NCI-H187 (cell line): ENCODE measurements around the gene MICALL1.
A peak's percentile ranks its signal among the peaks of the same experiment; 100 is the strongest.

Source experiments
- DNase-seq, 2 experiments: peaks; one replicate each; lab custom pipeline; 2025; lab: John Stamatoyannopoulos, UW

The MICALL1 gene, protein sequence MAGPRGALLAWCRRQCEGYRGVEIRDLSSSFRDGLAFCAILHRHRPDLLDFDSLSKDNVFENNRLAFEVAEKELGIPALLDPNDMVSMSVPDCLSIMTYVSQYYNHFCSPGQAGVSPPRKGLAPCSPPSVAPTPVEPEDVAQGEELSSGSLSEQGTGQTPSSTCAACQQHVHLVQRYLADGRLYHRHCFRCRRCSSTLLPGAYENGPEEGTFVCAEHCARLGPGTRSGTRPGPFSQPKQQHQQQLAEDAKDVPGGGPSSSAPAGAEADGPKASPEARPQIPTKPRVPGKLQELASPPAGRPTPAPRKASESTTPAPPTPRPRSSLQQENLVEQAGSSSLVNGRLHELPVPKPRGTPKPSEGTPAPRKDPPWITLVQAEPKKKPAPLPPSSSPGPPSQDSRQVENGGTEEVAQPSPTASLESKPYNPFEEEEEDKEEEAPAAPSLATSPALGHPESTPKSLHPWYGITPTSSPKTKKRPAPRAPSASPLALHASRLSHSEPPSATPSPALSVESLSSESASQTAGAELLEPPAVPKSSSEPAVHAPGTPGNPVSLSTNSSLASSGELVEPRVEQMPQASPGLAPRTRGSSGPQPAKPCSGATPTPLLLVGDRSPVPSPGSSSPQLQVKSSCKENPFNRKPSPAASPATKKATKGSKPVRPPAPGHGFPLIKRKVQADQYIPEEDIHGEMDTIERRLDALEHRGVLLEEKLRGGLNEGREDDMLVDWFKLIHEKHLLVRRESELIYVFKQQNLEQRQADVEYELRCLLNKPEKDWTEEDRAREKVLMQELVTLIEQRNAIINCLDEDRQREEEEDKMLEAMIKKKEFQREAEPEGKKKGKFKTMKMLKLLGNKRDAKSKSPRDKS

GRCh38 chr22:37905534-37906363 is at the start of gene MICALL1:
TSS of gene MICALL1 (plus strand) at chr22:37906297. CDS start at chr22:37906423, 126 bp downstream.
- DNase-seq, result peak in 1 of 2 experiments; percentile 22

GRCh38 chr22:37860796-37861421 is 45.2 kb upstream of the MICALL1 start:
- DNase-seq, result no peak

DNA sequence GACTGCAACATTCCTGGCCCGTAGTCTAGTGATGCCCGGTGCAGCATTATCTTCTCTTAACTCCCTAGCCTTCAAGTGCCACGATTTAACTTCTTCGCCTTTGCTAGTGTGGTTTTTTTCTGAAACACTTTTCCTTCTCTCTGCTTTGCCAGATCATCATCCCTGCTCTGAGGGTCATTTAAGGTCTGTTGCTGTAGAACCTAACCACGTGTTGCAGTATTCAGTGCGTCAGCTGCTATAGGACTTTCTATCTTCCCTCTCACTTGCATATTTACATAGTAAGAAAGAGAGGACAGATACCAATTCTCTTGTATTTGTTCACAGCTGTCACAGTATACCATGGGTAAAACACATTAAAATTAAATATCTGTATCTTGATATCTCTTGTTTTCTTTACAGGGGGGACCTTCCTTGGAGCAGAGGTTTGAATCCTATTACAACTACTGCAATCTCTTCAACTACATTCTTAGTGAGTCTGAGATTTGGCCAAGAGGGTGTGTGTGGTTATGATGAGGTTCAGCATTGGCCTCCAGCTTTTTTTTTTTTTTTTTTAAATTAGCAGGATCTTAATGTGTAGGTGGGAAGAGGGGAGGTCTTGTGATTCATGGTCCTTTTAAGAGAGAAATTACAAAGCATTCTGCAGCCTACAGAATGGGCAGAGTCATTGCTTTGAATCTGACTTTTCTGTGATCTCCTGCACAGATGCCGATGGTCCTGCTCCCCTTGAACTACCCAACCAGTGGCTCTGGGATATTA is 43.3 kb upstream of the MICALL1 start:
- no peak for DNase-seq

GRCh38 chr22:37865510-37865909 is 40.6 kb upstream of the MICALL1 start:
- no peak for DNase-seq

- no peak for DNase-seq
These were observed 35.8 kb upstream of the MICALL1 start for GRCh38 chr22:37870273-37870672.

DNA sequence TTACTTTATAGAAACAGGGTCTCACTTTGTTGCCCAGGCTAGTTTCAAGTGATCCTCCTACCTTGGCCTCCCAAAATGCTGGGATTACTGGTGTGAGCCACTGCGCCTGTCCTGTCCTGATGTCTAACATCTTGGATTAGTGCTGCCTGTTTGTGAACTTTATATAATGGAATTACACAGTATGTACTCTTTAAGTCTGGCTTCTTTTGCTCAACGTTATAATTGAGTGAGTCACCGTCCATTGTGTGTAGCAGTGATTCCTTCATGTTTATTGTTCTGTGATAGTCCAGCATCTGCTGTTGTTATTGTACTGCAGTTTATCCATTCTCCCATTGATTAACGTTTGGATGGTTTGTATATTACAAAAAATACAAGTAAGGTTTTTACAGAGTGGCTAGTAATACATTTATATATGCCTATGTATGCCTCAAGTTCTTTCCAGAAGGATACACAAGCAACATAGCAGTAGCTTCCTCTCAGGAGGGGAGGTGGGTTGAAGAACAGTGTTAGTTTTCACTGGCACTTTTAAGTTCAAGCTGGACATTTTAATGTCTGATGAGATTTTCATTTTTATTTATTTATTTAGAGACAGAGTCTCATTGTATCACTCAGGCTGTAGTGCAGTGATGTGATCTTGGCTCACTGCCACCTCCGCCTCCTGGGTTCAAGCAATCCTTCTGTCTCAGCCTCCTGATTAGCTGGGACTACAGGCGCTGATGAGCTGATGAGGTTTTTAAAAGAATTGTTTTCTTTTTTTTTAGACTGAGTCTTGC is 25.2 kb upstream of the MICALL1 start:
- no peak for DNase-seq

GRCh38 chr22:37884420-37884819 is 21.7 kb upstream of the MICALL1 start:
- DNase-seq, result no peak

GRCh38 chr22:37887584-37888378 is 18.3 kb upstream of the MICALL1 start:
- DNase-seq, result no peak

DNA sequence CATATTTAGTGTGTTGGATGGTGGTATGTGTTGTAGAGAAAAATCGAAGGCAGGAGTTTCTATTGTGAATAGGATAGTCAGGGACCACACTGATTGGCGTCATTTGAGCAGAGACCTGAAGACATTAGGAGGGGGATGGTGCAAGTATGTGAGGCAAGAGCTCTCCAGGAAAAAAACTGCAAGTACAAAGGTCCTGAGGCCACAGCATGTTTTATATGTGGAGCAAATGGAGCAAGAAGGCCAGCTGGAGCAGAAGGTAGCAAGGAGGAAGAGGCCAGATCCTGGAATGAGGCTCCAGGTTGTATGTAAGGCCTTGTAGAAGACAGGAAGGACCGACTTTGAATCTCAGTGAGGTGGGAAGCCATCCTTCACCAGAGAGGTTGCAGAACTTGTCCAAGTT is 14.2 kb upstream of the MICALL1 start:
- DNase-seq, result no peak

DNA sequence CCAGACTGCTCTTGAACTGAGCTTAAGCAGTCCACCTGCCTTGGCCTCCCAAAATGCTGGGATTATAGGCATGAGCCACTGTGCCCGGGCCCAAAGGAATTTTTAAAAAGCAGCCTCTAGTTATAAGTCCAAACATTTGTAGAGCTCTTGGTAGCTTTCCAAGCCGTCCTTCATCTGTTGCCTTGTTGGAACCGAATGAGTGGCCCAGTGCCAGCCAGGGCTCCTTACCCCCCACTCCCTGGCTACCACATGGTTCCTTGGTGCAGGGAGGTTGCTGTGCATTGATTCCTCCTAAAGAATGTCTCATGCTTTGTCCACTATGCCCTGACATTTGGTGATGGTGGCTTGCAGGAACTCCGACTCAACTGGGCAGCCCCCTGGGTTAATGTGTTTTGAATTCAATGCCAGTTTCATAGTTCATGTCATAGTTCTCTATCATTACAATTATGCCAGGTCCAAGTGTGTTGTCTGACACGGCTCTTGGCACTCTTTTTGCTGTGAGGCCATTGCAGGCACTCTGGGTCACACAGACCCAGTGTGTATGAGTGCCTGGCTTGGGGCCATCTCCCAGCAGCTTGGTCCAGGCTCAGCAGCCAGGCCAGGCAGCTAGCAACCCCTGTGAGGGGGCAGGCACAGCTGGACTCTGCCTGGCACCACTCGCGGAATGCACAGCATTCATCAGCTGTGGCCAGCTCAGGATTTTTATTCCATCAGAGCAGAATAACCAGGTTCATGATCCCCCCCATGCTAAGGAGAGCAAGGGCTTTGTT is 13.3 kb upstream of the MICALL1 start:
- DNase-seq, result no peak

- no peak for DNase-seq
These were observed 12.5 kb upstream of the MICALL1 start for GRCh38 chr22:37893583-37893983.

DNA sequence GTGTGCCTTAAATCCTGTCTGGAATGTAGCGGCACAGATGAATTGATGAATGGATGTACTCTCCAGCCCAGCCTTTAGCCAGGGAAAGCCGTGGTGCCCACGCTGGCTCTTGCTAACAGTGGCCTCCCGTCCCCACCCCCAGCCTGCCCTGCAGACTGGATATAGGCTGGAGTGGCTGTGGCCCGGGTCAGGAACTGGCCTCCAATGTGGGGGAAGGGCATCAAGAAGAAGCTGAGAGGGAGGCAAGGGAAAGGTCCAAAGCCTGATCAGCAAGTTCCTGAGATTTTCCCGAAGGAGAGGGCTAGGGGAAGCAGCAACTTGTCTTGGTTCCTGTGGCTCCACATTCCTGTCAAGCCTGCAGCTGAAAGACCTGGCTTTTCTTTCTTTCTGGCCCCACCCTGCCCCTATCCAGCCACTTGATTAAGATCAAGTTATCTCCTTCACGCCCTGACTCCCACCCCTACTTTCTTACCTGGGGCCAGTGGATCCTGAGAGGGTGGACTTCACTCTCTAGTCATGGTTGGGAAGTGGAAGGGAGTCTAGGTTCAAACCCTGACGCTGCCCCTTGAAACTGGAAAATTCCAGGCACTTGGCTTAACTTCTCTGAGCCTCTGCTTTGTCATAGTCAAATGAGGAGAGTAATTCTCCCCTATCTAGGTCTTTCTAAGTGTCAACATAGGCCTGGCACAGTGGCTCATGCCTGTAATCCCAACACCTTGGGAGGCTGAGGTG is 11.0 kb upstream of the MICALL1 start:
- no peak for DNase-seq

- DNase-seq, result no peak
These were observed 9.9 kb upstream of the MICALL1 start for GRCh38 chr22:37896181-37896592.

- no peak for DNase-seq
These were observed 9.2 kb upstream of the MICALL1 start for GRCh38 chr22:37896939-37897338.

DNA sequence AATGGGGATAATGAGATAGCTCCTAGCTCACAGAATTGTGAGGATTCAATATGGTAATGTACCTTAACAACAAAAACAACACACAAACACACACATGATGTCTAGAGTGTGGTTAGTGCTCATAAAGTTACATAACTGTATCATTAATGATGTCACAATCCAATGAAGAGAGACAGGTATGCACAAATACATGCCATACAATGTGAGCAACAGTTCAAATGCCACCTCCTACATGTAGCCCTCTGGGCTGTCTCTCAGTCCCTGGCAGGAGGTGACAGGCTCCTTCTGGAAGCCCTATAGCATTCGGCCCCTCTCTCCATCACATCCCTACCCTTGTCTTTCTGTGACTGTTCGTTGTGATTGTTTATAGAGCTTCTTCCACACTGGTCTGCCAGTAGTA is 8.3 kb upstream of the MICALL1 start:
- DNase-seq, result no peak

DNA sequence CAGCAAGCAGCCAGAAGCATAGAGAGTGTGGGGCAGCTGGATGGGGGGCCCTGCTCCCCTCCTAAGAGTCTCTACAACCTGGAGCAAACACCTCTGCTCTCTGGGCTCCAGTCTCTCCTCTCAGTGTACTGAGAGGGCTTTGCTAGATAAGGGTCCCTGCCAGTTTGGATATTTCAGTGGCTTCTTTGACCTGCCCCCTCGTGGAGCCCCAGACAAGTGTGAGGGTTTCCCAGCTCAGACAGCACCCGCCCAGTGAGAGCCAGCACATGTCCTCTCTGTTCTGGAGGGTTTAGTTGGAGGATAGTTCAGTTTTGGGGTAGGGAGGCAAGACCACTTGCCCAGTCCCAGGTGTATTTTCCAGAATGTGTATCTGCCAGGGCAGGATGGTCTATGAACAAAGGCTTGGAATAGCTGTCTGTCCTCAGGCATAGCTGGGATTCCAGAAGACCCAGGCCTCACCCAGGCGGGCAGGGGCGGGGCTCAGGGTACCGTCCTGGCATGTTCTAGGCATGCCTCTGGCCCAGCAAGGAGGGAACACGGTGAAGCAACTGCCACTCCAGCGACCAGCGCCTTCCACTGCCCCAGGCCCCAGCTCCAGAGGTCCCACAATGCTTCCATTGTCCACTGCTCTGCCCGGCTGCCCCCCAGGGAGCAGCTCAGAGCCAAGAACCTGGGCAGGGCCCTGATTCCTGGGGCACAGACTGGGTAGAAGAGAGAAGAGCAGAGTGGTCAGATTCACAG is 7.5 kb upstream of the MICALL1 start:
- DNase-seq, result no peak
